Measurements from ENCODE around the gene AKTIP. TPM values are rescaled to one million over a fixed set of nuclear protein-coding genes. Genes with fewer than 3 reads are reported as not detected.

Gene AKTIP
- total RNA-seq, 1 donor from 2014 or later, result 24.0 TPM

- H3K27ac Mint-ChIP-seq, result no peak overlapping the region
- TF ChIP-seq CTCF (IDR thresholded peaks at IDR 0.05) (no peak), EZH2 (IDR thresholded peaks at IDR 0.05) (no peak), EZH2phosphoT487 (IDR thresholded peaks at IDR 0.05) (no peak)
- no peak overlapping the region for H3K27ac ChIP-seq
- no peaks in the 10 kb centered on the region for H3K27me3 ChIP-seq
- no peaks in the 10 kb centered on the region for H3K4me1 Mint-ChIP-seq
- H2AFZ ChIP-seq (replicated peaks), result no peak overlapping the region
- no peak for DNase-seq (ENCODE audit: low spot score)
- no peak overlapping the region for H3K4me3 Mint-ChIP-seq
- peaks cover 10% of the 10 kb centered on the region for H3K9me3 Mint-ChIP-seq
- peaks cover 2% of the 10 kb centered on the region for H3K36me3 Mint-ChIP-seq
- H3K36me3 ChIP-seq, result no peaks in the 10 kb centered on the region
- H3K4me2 ChIP-seq, result no peak overlapping the region
- H4K20me1 ChIP-seq (ENCODE audit: low read depth), result no peaks in the 10 kb centered on the region
- H3K4me1 ChIP-seq, result no peaks in the 10 kb centered on the region
- no peaks in the 10 kb centered on the region for H3F3A ChIP-seq (ENCODE audit: low read depth)
- H3K27me3 Mint-ChIP-seq (ENCODE audit: insufficient read depth, low read depth), result peaks cover 4% of the 10 kb centered on the region
- H3K79me2 ChIP-seq (ENCODE audit: low read depth), result no peaks in the 10 kb centered on the region
- H3K4me3 ChIP-seq, result no peak overlapping the region
- no peaks in the 10 kb centered on the region for H3K9me3 ChIP-seq (ENCODE audit: low read depth)
- H3K9ac ChIP-seq, result no peak overlapping the region
Measured at GRCh38 chr16:53537626-53538025, 34.6 kb upstream of the AKTIP start.

GRCh38 chr16:53534206-53534605, 31.2 kb upstream of the AKTIP start:
- H3K4me3 ChIP-seq, result no peak overlapping the region
- no peaks in the 10 kb centered on the region for H3K79me2 ChIP-seq (ENCODE audit: low read depth)
- Mint-ChIP-seq H3K4me3 (no peak overlapping the region), H3K4me1 (no peaks in the 10 kb centered on the region), H3K27ac (no peak overlapping the region), H3K36me3 (peaks cover 2% of the 10 kb centered on the region), H3K27me3 (ENCODE audit: insufficient read depth, low read depth) (peaks cover 7% of the 10 kb centered on the region), H3K9me3 (peaks cover 10% of the 10 kb centered on the region)
- H3K27me3 ChIP-seq, result no peaks in the 10 kb centered on the region
- no peaks in the 10 kb centered on the region for H3K4me1 ChIP-seq
- H3K9me3 ChIP-seq (ENCODE audit: low read depth), result no peaks in the 10 kb centered on the region
- no peaks in the 10 kb centered on the region for H3K36me3 ChIP-seq
- no peak overlapping the region for H3K9ac ChIP-seq
- H2AFZ ChIP-seq (replicated peaks), result no peak overlapping the region
- no peak overlapping the region for H3K4me2 ChIP-seq
- TF ChIP-seq EZH2 (IDR thresholded peaks at IDR 0.05), result no peak
- no peak for TF ChIP-seq EZH2phosphoT487 (IDR thresholded peaks at IDR 0.05)
- no peak for TF ChIP-seq CTCF (IDR thresholded peaks at IDR 0.05)
- no peaks in the 10 kb centered on the region for H3F3A ChIP-seq (ENCODE audit: low read depth)
- DNase-seq (ENCODE audit: low spot score), result no peak
- no peaks in the 10 kb centered on the region for H4K20me1 ChIP-seq (ENCODE audit: low read depth)
- H3K27ac ChIP-seq, result no peak overlapping the region

- no peaks in the 10 kb centered on the region for H3K4me1 ChIP-seq
- no peak overlapping the region for H3K9ac ChIP-seq
- Mint-ChIP-seq H3K27me3 (ENCODE audit: insufficient read depth, low read depth) (peaks cover 5% of the 10 kb centered on the region), H3K9me3 (peaks cover 4% of the 10 kb centered on the region), H3K27ac (no peak overlapping the region), H3K36me3 (no peaks in the 10 kb centered on the region), H3K4me3 (no peak overlapping the region), H3K4me1 (no peaks in the 10 kb centered on the region)
- H3K27ac ChIP-seq, result no peak overlapping the region
- H3K27me3 ChIP-seq, result no peaks in the 10 kb centered on the region
- H3K36me3 ChIP-seq, result no peaks in the 10 kb centered on the region
- TF ChIP-seq EZH2 (IDR thresholded peaks at IDR 0.05) (no peak), CTCF (IDR thresholded peaks at IDR 0.05) (no peak), EZH2phosphoT487 (IDR thresholded peaks at IDR 0.05) (no peak)
- DNase-seq (ENCODE audit: low spot score), result no peak
- H4K20me1 ChIP-seq (ENCODE audit: low read depth), result no peaks in the 10 kb centered on the region
- H3K79me2 ChIP-seq (ENCODE audit: low read depth), result no peaks in the 10 kb centered on the region
- H3K4me2 ChIP-seq, result no peak overlapping the region
- H3K4me3 ChIP-seq, result no peak overlapping the region
- no peaks in the 10 kb centered on the region for H3F3A ChIP-seq (ENCODE audit: low read depth)
- no peaks in the 10 kb centered on the region for H3K9me3 ChIP-seq (ENCODE audit: low read depth)
- H2AFZ ChIP-seq (replicated peaks), result no peak overlapping the region
Measured at GRCh38 chr16:53530741-53531140, 27.7 kb upstream of the AKTIP start.

Data from neural progenitor cell (in vitro differentiated cells).